Measurements from ENCODE around the gene PTBP1. TPM values are rescaled to one million over a fixed set of nuclear protein-coding genes. Genes with fewer than 3 reads are reported as not detected.

The PTBP1 gene
- total RNA-seq, 8 experiments from 2014 or later = 39.0 to 258 (median 109) TPM

DNA sequence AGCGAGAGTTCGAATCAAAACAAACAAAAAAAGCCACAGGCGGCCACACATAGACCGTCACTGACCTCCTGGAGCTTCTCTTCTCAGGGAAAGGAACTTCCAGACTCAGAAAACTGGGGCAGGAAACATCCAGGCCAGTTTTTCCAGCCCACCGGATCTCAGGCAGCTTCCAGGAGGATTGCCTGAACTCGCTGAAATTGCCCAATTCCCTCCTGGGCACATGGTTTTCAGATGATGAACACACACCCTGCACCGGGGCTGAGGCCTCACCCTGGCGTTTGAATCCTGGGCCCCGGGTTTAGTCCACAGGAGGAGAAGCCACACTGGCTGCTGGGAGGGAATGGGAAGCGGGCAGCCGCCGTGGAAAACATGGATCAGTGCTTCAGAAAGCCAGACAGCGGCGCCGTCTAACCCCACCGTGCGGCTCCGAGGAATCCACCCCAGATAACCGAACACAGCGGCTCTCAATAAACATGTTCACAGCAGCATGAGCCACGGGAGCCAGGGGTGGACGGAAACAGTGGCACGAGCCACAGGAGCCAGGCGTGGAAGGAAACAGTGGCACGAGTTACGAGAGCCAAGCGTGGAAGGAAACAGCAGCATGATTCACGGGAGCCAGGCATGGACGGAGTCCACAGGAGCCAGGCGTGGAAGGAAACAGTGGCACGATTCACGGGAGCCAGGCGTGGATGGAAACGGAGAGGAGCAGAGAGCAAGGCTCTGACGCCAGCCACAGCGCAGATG lies 18.2 kb upstream of the PTBP1 start:
- Histone ChIP-seq H3K27ac (peak overlapping the region in 1 of 2 donors; percentile 2), H3K4me3 (no peak overlapping the region), H3K4me1 (replicated peaks in 1 of 2) (peaks cover 0 to 16% of the 10 kb centered on the region in 2 donors)
- 19 to 100% (median 68%) methylated on average over 1 to 20 of the region's 36 CpGs; no CpG with 5 or more reads in 2 of the 10 experiments for WGBS, 10 experiments
- peak in 6 of 8 experiments; percentile 17 to 90 (median 65) for ATAC-seq (replicated peaks in 6 of 8)
- in situ Hi-C loops (cut with MboI; ENCODE audit: low pct_unique_long_range_greater_than_20kb in 2 of 9, low sequenced_read_pairs in 9 of 9, unreplicated experiment in 9 of 9) = loop anchor here in 1 of 9 experiments (10.0 kb wide), 1 partner anchor 136 kb away; the partner anchor contains the start of genes KISS1R and R3HDM4

DNA sequence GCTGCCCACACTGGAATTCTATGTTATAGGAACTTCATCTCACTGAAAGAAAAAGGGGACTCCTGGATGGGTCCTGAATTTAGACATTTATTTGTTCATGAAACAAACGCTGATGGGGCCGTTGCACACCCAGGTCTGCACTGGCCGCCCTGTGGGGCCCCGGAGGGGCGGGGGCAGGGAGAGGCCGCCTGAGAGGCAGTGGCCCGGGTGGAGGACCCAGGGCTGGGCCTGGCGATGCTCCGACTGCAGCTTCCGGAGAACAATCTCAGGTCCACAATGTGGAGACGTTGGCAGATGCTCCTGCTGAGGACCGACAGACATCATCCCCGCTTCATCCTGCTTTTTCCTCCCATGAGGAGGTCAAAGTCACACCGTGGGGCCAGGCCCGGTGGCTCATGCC lies 16.3 kb upstream of the PTBP1 start:
- peaks cover 0 to 16% of the 10 kb centered on the region in 2 donors for H3K4me1 ChIP-seq (replicated peaks in 1 of 2)
- no peak for ATAC-seq (replicated peaks in 6 of 8)
- no peak overlapping the region for H3K27ac ChIP-seq
- H3K4me3 ChIP-seq = no peak overlapping the region
- in situ Hi-C loops (cut with MboI; ENCODE audit: low pct_unique_long_range_greater_than_20kb in 2 of 9, low sequenced_read_pairs in 9 of 9, unreplicated experiment in 9 of 9) = no loop called here
- WGBS, 10 experiments = 58 to 100% (median 80%) methylated on average over 2 to 5 of the region's 15 CpGs; no CpG with 5 or more reads in 7 of the 10 experiments

DNA sequence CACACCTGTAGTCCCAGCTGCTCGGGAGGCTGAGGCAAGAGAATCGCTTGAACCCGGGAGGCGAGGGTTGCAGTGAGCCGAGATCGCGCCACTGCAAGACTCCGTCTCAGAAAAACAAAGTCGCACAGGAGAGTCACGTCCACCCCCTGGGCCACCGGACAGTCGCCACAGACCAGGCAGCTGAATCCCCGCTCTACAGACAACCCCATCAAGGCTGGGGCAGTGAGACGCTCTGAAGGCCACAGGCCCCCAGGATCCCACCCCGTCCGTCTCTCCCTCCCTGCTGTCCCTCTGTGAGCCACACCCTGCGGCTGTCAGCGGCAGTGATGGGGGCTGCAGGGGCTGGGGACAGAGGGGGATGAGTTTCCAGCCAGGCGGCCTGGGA lies 15.5 kb upstream of the PTBP1 start:
- WGBS, 10 experiments = 80 to 100% (median 100%) methylated on average over 1 to 3 of the region's 19 CpGs; no CpG with 5 or more reads in 6 of the 10 experiments
- H3K4me1 ChIP-seq (replicated peaks in 1 of 2) = peaks cover 0 to 12% of the 10 kb centered on the region in 2 donors
- H3K27ac ChIP-seq = no peak overlapping the region
- peak in 1 of 8 experiments; percentile 19 for ATAC-seq (replicated peaks in 6 of 8)
- no peak overlapping the region for H3K4me3 ChIP-seq
- in situ Hi-C loops (cut with MboI; ENCODE audit: low pct_unique_long_range_greater_than_20kb in 2 of 9, low sequenced_read_pairs in 9 of 9, unreplicated experiment in 9 of 9) = no loop called here

DNA sequence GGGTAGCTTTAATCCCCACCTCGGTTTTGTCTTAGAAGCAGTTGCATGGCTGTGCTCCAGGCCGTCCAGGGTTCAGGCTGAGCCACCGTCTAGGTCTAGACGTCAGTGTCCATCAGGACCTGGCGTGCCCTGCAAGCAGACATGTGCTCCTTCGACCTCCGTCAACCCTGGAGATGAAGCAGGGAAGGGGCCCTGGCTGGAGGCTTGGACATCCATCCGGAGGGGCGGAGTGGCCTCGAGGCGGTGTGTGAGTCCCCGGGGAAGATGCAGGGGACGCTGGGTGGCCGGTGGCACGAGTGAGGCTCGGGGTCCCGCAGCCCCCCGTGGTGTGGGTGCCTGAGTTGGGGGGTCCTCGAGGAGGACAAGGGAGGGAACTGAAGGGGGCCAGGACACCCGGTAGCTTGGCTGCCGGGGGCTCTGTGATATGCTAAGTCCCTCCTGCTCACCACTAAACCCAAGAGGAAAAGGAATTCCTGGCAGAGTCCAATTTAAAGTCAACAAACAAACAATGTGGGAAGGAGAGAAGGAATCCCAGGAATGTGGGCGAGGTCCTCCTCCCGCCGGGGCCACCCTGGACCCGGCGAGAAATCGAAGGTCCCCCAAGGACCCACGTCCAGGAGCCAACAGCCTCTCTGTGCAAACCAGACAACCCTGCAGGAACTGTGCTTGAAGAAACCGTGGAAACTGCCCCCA lies 14.9 kb upstream of the PTBP1 start:
- no peak overlapping the region for H3K4me3 ChIP-seq
- no peak overlapping the region for H3K27ac ChIP-seq
- peaks cover 0 to 12% of the 10 kb centered on the region in 2 donors for H3K4me1 ChIP-seq (replicated peaks in 1 of 2)
- peak; percentile 39 to 84 (median 69) for ATAC-seq (replicated peaks in 6 of 8)
- WGBS, 10 experiments = 0 to 48% (median 16%) methylated on average over 1 to 8 of the region's 29 CpGs; no CpG with 5 or more reads in 6 of the 10 experiments
- in situ Hi-C loops (cut with MboI; ENCODE audit: low pct_unique_long_range_greater_than_20kb in 2 of 9, low sequenced_read_pairs in 9 of 9, unreplicated experiment in 9 of 9) = no loop called here

DNA sequence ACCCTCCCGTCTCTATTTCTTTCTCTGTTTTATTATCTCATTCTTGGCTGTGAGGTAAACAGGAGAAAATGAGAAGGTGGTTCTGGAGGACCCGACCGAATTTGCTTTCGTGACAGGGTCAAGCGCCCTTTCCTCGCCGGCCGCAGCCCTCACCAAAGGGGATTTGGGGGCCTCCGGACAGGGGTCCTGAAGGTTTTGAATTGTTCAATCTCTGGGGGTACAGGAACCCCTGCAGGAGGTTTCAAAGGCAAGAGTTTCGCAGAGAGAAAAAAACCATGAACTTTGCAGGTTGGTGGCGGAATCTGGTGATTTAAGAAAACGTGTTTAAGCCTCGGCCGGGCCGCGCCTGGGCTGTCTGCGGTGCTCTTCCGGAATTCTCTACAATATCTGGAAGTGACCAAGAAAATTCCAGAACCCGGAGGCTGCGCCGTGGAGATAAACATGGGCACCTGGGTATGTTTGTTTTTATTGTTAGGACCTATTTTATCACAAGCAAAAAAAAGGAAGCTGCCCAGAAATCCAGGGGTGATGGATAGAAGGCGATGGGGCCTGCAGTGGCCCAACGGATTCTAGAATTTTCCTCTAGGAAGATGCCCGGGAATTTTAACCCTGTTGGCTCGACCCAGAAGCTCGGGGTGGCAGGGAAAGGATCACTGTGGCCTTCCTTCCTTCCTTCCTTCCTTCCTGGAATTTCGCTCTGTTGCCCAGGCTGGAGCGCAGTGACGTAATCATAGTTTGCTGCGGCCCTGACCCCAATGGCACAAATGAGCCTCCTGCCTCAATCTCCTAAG lies 14.2 kb upstream of the PTBP1 start:
- H3K4me1 ChIP-seq (replicated peaks in 1 of 2) = peaks cover 7 to 16% of the 10 kb centered on the region in 2 donors
- in situ Hi-C loops (cut with MboI; ENCODE audit: low pct_unique_long_range_greater_than_20kb in 2 of 9, low sequenced_read_pairs in 9 of 9, unreplicated experiment in 9 of 9) = no loop called here
- 40 to 94% (median 82%) methylated on average over 2 to 21 of the region's 30 CpGs; no CpG with 5 or more reads in 1 of the 10 experiments for WGBS, 10 experiments
- H3K4me3 ChIP-seq = no peak overlapping the region
- no peak for ATAC-seq (replicated peaks in 6 of 8)
- peak overlapping the region in 1 of 2 donors; percentile 21 for H3K27ac ChIP-seq

DNA sequence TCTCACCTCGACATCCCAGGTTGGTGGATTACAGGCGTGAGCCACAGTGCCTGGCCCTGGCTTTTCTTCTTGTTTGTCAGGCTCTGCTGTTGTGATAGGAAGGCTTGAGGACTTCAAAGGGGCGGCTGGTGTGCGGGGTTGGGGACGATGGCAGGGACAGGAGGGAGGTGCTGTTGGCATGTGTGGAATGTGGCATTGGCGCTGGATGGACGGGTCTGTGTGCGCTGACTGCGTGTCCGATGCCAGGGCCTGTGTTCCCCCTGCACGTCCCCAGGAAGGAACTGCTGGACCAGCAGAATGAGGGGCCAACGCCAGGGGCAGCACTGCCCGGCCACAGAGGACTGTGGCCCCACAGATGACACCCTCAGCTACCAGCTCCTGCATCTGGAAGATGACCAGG lies 12.7 kb upstream of the PTBP1 start:
- no peak for ATAC-seq (replicated peaks in 6 of 8)
- H3K27ac ChIP-seq = no peak overlapping the region
- in situ Hi-C loops (cut with MboI; ENCODE audit: low pct_unique_long_range_greater_than_20kb in 2 of 9, low sequenced_read_pairs in 9 of 9, unreplicated experiment in 9 of 9) = no loop called here
- H3K4me1 ChIP-seq (replicated peaks in 1 of 2) = peaks cover 22 to 30% of the 10 kb centered on the region in 2 donors
- WGBS, 10 experiments = 80 to 98% (median 90%) methylated on average over 2 to 9 of the region's 13 CpGs; no CpG with 5 or more reads in 5 of the 10 experiments
- H3K4me3 ChIP-seq = no peak overlapping the region

DNA sequence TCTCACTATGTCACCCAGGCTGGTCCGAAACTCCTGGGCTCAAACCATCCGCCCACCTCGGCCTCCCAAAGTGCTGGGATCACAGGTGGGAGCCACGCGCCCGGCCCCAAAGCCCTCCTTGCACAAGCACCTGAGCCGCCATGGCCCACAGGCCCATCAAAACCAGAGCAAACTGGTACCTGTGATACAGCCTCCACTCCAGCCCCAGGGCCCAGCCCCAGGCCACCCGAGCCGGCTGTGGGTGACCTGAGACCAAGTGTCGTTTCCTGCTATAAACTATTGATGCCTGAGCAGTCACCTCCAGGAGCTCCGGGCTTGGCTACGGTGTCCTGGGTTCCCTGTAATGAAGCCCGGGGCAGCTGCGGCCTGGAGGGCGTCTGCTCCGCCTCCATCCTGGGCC lies 9.7 kb upstream of the PTBP1 start:
- ATAC-seq (replicated peaks in 6 of 8) = no peak
- Histone ChIP-seq H3K4me1 (replicated peaks in 1 of 2) (peaks cover 26 to 30% of the 10 kb centered on the region in 2 donors), H3K27ac (peak overlapping the region; percentile 30 to 82), H3K4me3 (no peak overlapping the region)
- in situ Hi-C loops (cut with MboI; ENCODE audit: low pct_unique_long_range_greater_than_20kb in 2 of 9, low sequenced_read_pairs in 9 of 9, unreplicated experiment in 9 of 9) = no loop called here
- WGBS, 10 experiments = 77 to 100% (median 87%) methylated on average over 1 to 7 of the region's 16 CpGs; no CpG with 5 or more reads in 4 of the 10 experiments

DNA sequence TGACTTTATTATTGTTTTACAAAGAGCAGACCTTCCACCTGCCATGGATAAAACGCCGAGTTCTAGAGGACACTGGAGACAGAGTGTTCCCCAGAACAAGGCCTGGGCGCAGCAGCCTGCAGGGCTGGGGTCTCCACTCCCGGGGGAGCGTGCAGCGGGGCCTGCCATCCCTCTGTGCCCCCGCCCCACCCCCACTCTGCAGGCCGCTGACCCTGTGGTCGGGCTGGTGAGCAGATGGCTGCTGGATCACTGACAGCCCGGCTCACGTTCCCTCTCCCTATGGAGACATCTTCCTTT lies 8.6 kb upstream of the PTBP1 start:
- ATAC-seq (replicated peaks in 6 of 8) = no peak
- Histone ChIP-seq H3K4me1 (replicated peaks in 1 of 2) (peaks cover 25 to 26% of the 10 kb centered on the region in 2 donors), H3K27ac (peak overlapping the region; percentile 82 to 91), H3K4me3 (no peak overlapping the region)
- in situ Hi-C loops (cut with MboI; ENCODE audit: low pct_unique_long_range_greater_than_20kb in 2 of 9, low sequenced_read_pairs in 9 of 9, unreplicated experiment in 9 of 9) = no loop called here
- 20% methylated on average over 2 of the region's 11 CpGs; no CpG with 5 or more reads in 9 of the 10 experiments for WGBS, 10 experiments

DNA sequence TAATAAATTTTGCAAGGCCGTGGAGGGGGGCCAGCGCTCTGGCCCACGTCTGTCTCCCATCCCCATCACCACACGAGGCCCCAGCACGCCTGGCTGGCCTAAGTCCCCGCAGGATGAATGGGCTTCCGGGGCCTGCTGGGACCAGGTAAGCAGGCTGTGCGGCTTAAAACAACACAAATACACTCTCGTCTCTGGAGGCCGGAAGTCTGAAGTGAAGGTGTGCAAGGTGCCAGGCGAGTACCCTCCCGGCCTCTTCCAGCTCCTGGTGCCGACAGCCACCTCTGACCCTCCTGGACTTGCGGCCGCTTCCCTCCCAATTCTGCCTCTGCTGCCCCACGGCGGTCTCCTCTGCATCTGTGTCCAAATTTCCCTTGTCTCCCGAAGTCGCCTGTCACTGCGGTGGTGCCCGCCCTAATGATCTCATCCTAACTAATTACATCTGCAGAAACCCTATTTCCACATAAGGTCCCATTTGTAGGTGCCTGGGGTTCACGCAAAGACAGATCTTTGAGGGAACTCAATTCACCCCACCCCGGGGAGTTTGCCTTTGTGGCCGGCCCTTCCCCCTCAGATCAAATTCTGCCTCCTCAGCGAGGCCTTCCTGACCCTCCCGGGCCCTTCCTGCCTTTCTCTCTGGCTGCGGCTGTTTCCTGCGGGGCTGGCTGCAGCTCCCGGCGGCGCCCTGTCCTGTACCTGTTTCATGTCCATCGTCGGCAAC lies 8.1 kb upstream of the PTBP1 start:
- Histone ChIP-seq H3K4me1 (replicated peaks in 1 of 2) (peaks cover 25 to 26% of the 10 kb centered on the region in 2 donors), H3K27ac (peak overlapping the region; percentile 82 to 91), H3K4me3 (no peak overlapping the region)
- 22 to 57% (median 25%) methylated on average over 2 to 13 of the region's 33 CpGs; no CpG with 5 or more reads in 5 of the 10 experiments for WGBS, 10 experiments
- peak; percentile 62 to 85 (median 74) for ATAC-seq (replicated peaks in 6 of 8)
- in situ Hi-C loops (cut with MboI; ENCODE audit: low pct_unique_long_range_greater_than_20kb in 2 of 9, low sequenced_read_pairs in 9 of 9, unreplicated experiment in 9 of 9) = no loop called here

DNA sequence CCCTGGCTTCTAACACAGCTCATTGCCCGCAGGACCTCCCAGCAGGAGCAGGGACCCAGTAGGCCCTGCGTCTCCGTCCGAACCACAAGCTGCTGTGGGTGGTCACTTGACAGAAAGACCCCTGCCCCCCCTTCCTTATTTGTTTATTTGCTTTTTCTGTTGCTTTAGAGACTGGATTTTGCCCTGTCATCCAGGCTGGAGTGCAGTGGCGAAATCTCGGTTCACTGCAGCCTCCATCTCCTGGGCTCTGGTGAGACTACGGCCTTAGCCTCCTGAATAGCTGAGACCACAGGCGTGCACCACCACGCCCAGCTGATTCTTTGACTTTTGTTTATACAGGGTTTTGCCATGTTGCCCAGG lies 7.6 kb upstream of the PTBP1 start:
- ATAC-seq (replicated peaks in 6 of 8) = peak in 1 of 8 experiments; percentile 12
- in situ Hi-C loops (cut with MboI; ENCODE audit: low pct_unique_long_range_greater_than_20kb in 2 of 9, low sequenced_read_pairs in 9 of 9, unreplicated experiment in 9 of 9) = no loop called here
- Histone ChIP-seq H3K4me1 (replicated peaks in 1 of 2) (peaks cover 25 to 26% of the 10 kb centered on the region in 2 donors), H3K4me3 (no peak overlapping the region), H3K27ac (peak overlapping the region; percentile 82 to 91)
- WGBS, 10 experiments = 58 to 100% (median 89%) methylated on average over 1 to 6 of the region's 9 CpGs; no CpG with 5 or more reads in 2 of the 10 experiments

DNA sequence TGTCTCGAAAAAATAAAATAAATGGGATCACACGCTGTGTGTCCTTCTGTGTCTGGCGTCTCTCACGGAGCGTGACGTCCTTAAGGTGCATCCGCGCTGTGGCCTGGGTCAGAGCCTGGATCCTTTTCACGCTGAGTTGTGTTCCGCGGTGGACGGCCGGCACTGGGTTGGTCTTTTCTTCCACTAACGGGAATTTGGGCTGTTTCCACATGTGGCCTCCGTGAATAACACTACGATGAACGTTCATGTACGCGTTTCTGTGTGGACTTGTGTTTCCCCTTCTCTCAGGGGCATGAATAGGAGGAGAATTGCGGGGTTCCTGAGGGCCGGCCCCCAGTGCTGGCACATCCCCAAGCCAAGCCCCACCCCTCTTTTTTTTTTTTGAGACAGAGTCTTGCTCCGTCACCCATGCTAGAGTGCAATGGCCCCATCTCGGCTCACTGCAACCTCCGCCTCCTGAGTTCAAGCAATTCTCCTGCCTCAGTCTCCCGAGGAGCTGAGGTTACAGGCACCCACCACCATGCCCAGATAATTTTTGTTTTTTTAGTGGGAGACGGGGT lies 6.2 kb upstream of the PTBP1 start:
- no peak overlapping the region for H3K4me3 ChIP-seq
- no peak for ATAC-seq (replicated peaks in 6 of 8)
- WGBS, 10 experiments = 90 to 100% (median 96%) methylated on average over 1 to 11 of the region's 26 CpGs; no CpG with 5 or more reads in 5 of the 10 experiments
- in situ Hi-C loops (cut with MboI; ENCODE audit: low pct_unique_long_range_greater_than_20kb in 2 of 9, low sequenced_read_pairs in 9 of 9, unreplicated experiment in 9 of 9) = no loop called here
- H3K27ac ChIP-seq = no peak overlapping the region
- peaks cover 25 to 26% of the 10 kb centered on the region in 2 donors for H3K4me1 ChIP-seq (replicated peaks in 1 of 2)
